Measurements from ENCODE around the gene TMCC2. TPM values are rescaled to one million over a fixed set of nuclear protein-coding genes. Genes with fewer than 3 reads are reported as not detected.

Gene TMCC2
- total and polyA plus RNA-seq, 2 donors (not counting 1 experiment from before 2014, with no cell fraction given), result 2.0 to 4.0 TPM

DNA sequence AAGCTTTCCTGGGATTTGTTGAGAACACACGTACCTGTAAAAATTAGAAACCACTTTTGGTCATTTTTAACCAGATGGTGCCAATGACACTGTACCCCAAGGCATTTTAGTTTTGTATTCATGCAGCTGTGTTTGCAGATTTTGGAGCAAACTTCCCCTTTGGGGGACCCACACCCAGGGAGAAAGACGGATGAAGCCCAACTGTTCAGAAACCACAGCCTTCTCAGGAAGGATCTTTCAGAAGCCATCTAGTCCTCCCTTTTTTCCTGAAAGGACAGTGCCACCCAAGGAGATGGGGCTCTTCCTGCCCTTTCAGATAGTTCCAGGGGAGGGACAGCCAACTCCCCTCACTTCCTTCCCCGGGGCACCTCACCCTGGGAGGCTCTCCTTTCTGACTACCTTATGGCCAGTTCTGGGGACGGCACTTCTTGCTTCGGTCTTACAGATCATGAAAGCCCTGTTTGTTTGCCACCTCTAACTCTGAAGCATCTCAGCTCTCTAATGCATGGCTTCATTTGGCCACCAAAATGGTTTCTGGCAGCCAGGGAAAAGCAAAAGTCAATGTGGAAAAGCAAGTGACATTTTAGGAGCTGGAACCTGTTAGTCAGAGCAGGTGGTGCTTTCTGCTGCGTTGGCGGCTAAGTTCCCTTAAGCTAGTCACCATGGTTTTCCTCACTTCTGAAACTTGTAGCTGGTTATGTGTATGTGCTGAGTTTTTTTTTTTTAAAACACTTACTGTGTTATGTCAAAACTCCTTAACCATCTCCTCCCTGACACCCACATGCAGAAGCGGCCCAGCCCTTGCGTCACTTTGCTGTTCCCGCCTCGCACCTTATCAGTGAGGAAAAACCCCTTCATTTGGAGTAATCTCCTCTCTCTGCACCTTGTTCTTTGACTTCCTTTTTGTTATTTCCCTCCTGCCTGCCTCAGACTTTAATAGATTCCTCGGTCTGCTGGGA lies 10.1 kb downstream of the TMCC2 start:
- CTCF ChIA-PET, result interaction anchor here (0.8 to 2.2 kb wide), 4 partner anchors 9 to 98 kb away, joined by 3 to 9 read pairs (median 5); no protein-coding TSS in a partner anchor
- no peaks in the 10 kb centered on the region for H3K9me3 Mint-ChIP-seq (ENCODE audit: insufficient read depth)
- ATAC-seq (ENCODE audit: low read depth) (no peak), DNase-seq (no peak)
- H3K4me3 Mint-ChIP-seq, result no peak overlapping the region
- no peaks in the 10 kb centered on the region for H3K79me2 ChIP-seq (ENCODE audit: control insufficient read depth, insufficient read depth, low read length)
- no peak overlapping the region for H3K9ac ChIP-seq (ENCODE audit: low read length)
- no peaks in the 10 kb centered on the region for H4K20me1 ChIP-seq (ENCODE audit: control insufficient read depth, insufficient read depth, low read length, poor library complexity, severe bottlenecking)
- H3K9me3 ChIP-seq (ENCODE audit: control extremely low read depth in 1 of 3, control insufficient read depth in 2 of 3, insufficient read depth in 1 of 3, low read length in 2 of 3), result no peaks in the 10 kb centered on the region
- peaks cover 7 to 10% of the 10 kb centered on the region in 2 donors for H3K4me1 ChIP-seq (ENCODE audit: control insufficient read depth in 2 of 2, insufficient read depth in 2 of 2, low read length in 2 of 2)
- no peak overlapping the region for H2AFZ ChIP-seq (ENCODE audit: insufficient read depth, low read depth, low read length, poor library complexity, severe bottlenecking)
- H3K27ac ChIP-seq (ENCODE audit: low read length in 2 of 2), result no peak overlapping the region
- peak overlapping the region; percentile 31 for H3K4me2 ChIP-seq (replicated peaks; ENCODE audit: low read depth, low read length, poor library complexity, severe bottlenecking)
- intact Hi-C loops (cut with micrococcal nuclease), result no loop called here
- peaks cover 27% of the 10 kb centered on the region for H3K27me3 Mint-ChIP-seq
- H3K27ac Mint-ChIP-seq, result peak overlapping the region; percentile 20
- POLR2A ChIA-PET, result interaction anchor here (0.6 kb wide), 1 partner anchor 267 kb away, joined by 19 read pairs; the partner anchor contains the start of gene CDK18
- H3K27me3 ChIP-seq (replicated peaks in 1 of 4; ENCODE audit: control extremely low read depth in 1 of 4, control insufficient read depth in 3 of 4, insufficient read depth in 4 of 4, low read length in 3 of 4), result peaks cover 0 to 11% (median 4%) of the 10 kb centered on the region in 4 experiments
- TF ChIP-seq CTCF (IDR thresholded peaks at IDR 0.05) (no peak), EZH2 (IDR thresholded peaks at IDR 0.05; ENCODE audit: borderline replicate concordance, insufficient read depth, low read depth, low read length, poor library complexity, severe bottlenecking) (no peak)
- 21% methylated on average over 11 of the region's 12 CpGs for WGBS (ENCODE audit: insufficient coverage)
- peaks cover 18% of the 10 kb centered on the region for H3K4me1 Mint-ChIP-seq
- H3K4me3 ChIP-seq (ENCODE audit: control extremely low read depth in 1 of 5, extremely low read depth in 1 of 5, insufficient read depth in 1 of 5, low read depth in 2 of 5, low read length in 4 of 5), result no peak overlapping the region
- no peaks in the 10 kb centered on the region for H3K36me3 ChIP-seq (replicated peaks in 1 of 2; ENCODE audit: control extremely low read depth in 1 of 2, control insufficient read depth in 1 of 2, extremely low read depth in 1 of 2, insufficient read depth in 2 of 2, low read length in 1 of 2)

DNA sequence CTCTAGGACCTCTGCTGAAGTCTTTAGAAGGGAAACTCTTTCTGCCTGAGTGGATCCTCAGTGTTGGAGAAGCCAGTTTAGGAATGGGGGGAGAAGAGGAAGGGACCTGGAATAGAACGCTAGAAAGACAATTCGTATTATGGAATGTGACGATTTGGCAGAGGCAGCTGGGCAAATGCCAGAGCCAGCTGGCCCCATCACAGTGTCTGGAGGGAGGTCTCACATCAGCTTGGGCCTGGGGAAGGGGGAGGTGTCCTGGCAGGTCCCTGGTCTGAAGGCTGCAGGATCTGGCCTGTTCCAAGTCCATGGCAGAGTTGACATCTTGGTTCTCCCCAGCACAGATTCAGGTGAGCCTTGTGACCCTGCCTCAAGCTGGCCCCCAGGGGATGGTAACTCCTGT lies 11.3 kb downstream of the TMCC2 start:
- 97% methylated on average over 3 of the region's 3 CpGs for WGBS (ENCODE audit: insufficient coverage)
- CTCF ChIA-PET, result interaction anchor here (1.1 to 2.2 kb wide), 2 partner anchors 8 to 17 kb away, joined by 6 to 9 read pairs; no protein-coding TSS in a partner anchor
- POLR2A ChIA-PET, result no interaction called here
- no peak for DNase-seq
- Mint-ChIP-seq H3K9me3 (ENCODE audit: insufficient read depth) (no peaks in the 10 kb centered on the region), H3K27ac (no peak overlapping the region), H3K4me3 (no peak overlapping the region), H3K4me1 (peaks cover 13% of the 10 kb centered on the region), H3K27me3 (peaks cover 27% of the 10 kb centered on the region)
- Histone ChIP-seq H4K20me1 (ENCODE audit: control insufficient read depth, insufficient read depth, low read length, poor library complexity, severe bottlenecking) (no peaks in the 10 kb centered on the region), H3K9me3 (ENCODE audit: control extremely low read depth in 1 of 3, control insufficient read depth in 2 of 3, insufficient read depth in 1 of 3, low read length in 2 of 3) (no peaks in the 10 kb centered on the region), H2AFZ (ENCODE audit: insufficient read depth, low read depth, low read length, poor library complexity, severe bottlenecking) (no peak overlapping the region), H3K4me2 (replicated peaks; ENCODE audit: low read depth, low read length, poor library complexity, severe bottlenecking) (no peak overlapping the region), H3K4me1 (ENCODE audit: control insufficient read depth in 2 of 2, insufficient read depth in 2 of 2, low read length in 2 of 2) (peaks cover 7 to 10% of the 10 kb centered on the region in 2 donors), H3K27ac (ENCODE audit: low read length in 2 of 2) (no peak overlapping the region), H3K9ac (ENCODE audit: low read length) (no peak overlapping the region), H3K27me3 (replicated peaks in 1 of 4; ENCODE audit: control extremely low read depth in 1 of 4, control insufficient read depth in 3 of 4, insufficient read depth in 4 of 4, low read length in 3 of 4) (peaks cover 0 to 11% (median 4%) of the 10 kb centered on the region in 4 experiments), H3K4me3 (ENCODE audit: control extremely low read depth in 1 of 5, extremely low read depth in 1 of 5, insufficient read depth in 1 of 5, low read depth in 2 of 5, low read length in 4 of 5) (no peak overlapping the region), H3K36me3 (replicated peaks in 1 of 2; ENCODE audit: control extremely low read depth in 1 of 2, control insufficient read depth in 1 of 2, extremely low read depth in 1 of 2, insufficient read depth in 2 of 2, low read length in 1 of 2) (no peaks in the 10 kb centered on the region), H3K79me2 (ENCODE audit: control insufficient read depth, insufficient read depth, low read length) (no peaks in the 10 kb centered on the region)
- TF ChIP-seq CTCF (IDR thresholded peaks at IDR 0.05) (no peak), EZH2 (IDR thresholded peaks at IDR 0.05; ENCODE audit: borderline replicate concordance, insufficient read depth, low read depth, low read length, poor library complexity, severe bottlenecking) (no peak)
- no peak for ATAC-seq (ENCODE audit: low read depth)
- intact Hi-C loops (cut with micrococcal nuclease), result no loop called here
